Thoracic aorta (tissue), 2 donors: ENCODE results near the gene TTLL8. TPM values are rescaled to one million over a fixed set of nuclear protein-coding genes. Genes with fewer than 3 reads are reported as not detected.

Experiments used
- ATAC-seq: fragments of 150-250 bp; one replicate; pipeline ENCODE4 v1.8.0; 2017; ENCODE audit warnings: low read depth; ENCODE audit not compliant: insufficient number of reproducible peaks, low FRiP score
- DNase-seq: peaks from one replicate; pipeline ENCODE4 v3.0.0-alpha.2; 2020; ENCODE audit warnings: low spot score
- H3K27ac ChIP-seq, 2 donors: fragments of 200-600 bp; sonication (generic); 1 replicate in 1 of 2; 2 replicates in 1 of 2; pipeline ENCODE4 v1.5.1; 2016; ENCODE audit warnings: mild to moderate bottlenecking in 2 of 2, moderate library complexity in 2 of 2
- H3K27me3 ChIP-seq: fragments of 200-600 bp; sonication (generic); replicated peaks from 2 replicates; pipeline ENCODE4 v1.6.0; 2016; ENCODE audit warnings: mild to moderate bottlenecking; ENCODE audit not compliant: insufficient read depth
- H3K36me3 ChIP-seq: fragments of 200-600 bp; sonication (generic); one replicate; pipeline ENCODE4 v1.5.1; 2016
- H3K4me1 ChIP-seq, 2 donors: fragments of 200-600 bp; sonication (generic); 1 replicate in 1 of 2; 2 replicates in 1 of 2; pipeline versions ENCODE4 v1.5.1 to v1.6.0; 2016; ENCODE audit warnings: low read depth in 2 of 2, mild to moderate bottlenecking in 1 of 2; ENCODE audit not compliant: control insufficient read depth in 1 of 2
- H3K4me3 ChIP-seq: fragments of 200-600 bp; sonication (generic); 2 replicates; pipeline ENCODE4 v1.5.1; 2016; ENCODE audit warnings: mild to moderate bottlenecking
- H3K9me3 ChIP-seq: fragments of 200-600 bp; sonication (generic); 2 replicates; pipeline ENCODE4 v1.5.1; 2016
- CTCF ChIP-seq: fragments of 200-600 bp; sonication (generic); IDR thresholded peaks from one replicate; pipeline ENCODE4 v1.5.1; 2019; ENCODE audit warnings: antibody characterized with exemption
- total RNA-seq, 2 donors: library from RNA; depleted of rRNA; stranded (reverse); fragments of >200 nt; gene quantifications; one replicate each; pipeline versions ENCODE4 v1.1.0 to v1.2.3, GENCODE V29; 2016

Gene TTLL8
- total RNA-seq, 2 donors from 2014 or later: not detected

- H3K9me3 ChIP-seq: no peaks in the 10 kb centered on the region
- H3K4me1 ChIP-seq: no peaks in the 10 kb centered on the region
- TF ChIP-seq CTCF: no peak
- no peaks in the 10 kb centered on the region for H3K27me3 ChIP-seq
- no peak overlapping the region for H3K4me3 ChIP-seq
- H3K36me3 ChIP-seq: no peaks in the 10 kb centered on the region
- DNase-seq (no peak), ATAC-seq (no peak)
- H3K27ac ChIP-seq: no peak overlapping the region
These were observed 12.7 kb downstream of the TTLL8 start for GRCh38 chr22:50045211-50046018.

DNA sequence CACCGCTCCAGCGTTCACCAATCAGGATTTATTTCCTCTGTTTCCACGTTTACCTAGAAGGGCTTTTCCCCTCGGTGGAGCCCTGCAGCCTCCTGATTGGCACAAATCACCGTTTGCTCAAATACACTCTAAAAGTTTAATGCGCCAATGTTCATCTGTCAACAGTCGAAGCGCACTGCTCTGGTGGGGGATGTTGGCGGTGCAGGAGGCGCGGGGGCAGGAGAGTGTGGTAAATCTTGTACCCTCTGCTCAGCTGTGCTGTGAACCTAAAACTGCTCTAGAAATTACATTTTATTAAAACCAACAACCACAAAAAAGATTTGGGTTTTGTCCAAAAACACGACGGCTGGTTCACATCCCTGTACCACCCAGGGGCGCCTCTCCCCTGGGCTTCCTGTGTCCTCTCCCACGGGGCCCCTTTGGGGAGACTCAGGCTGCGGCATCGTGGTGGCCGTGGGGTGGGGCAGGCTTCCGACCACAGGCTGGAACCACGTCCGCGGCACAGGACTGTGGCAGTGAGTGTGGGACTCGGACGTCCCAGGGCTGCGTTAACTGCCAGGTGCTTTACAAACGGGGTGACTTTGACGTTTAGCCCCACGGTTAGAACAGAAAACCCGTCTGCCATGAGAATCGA is 13.5 kb downstream of the TTLL8 start:
- ATAC-seq: no peak
- H3K36me3 ChIP-seq: no peaks in the 10 kb centered on the region
- no peak overlapping the region for H3K27ac ChIP-seq
- DNase-seq: no peak
- no peak overlapping the region for H3K4me3 ChIP-seq
- no peaks in the 10 kb centered on the region for H3K9me3 ChIP-seq
- no peaks in the 10 kb centered on the region for H3K4me1 ChIP-seq
- no peak for TF ChIP-seq CTCF
- no peaks in the 10 kb centered on the region for H3K27me3 ChIP-seq

GRCh38 chr22:50041361-50042065 is 16.6 kb downstream of the TTLL8 start:
- Histone ChIP-seq H3K4me1 (no peaks in the 10 kb centered on the region), H3K9me3 (no peaks in the 10 kb centered on the region), H3K36me3 (no peaks in the 10 kb centered on the region), H3K4me3 (no peak overlapping the region), H3K27ac (no peak overlapping the region), H3K27me3 (no peaks in the 10 kb centered on the region)
- DNase-seq: no peak
- no peak for TF ChIP-seq CTCF
- no peak for ATAC-seq

GRCh38 chr22:50040717-50041116 is 17.4 kb downstream of the TTLL8 start:
- Histone ChIP-seq H3K4me1 (no peaks in the 10 kb centered on the region), H3K27ac (no peak overlapping the region), H3K9me3 (no peaks in the 10 kb centered on the region), H3K36me3 (no peaks in the 10 kb centered on the region), H3K27me3 (no peaks in the 10 kb centered on the region), H3K4me3 (no peak overlapping the region)
- TF ChIP-seq CTCF: no peak
- ATAC-seq: no peak
- no peak for DNase-seq
